ENCODE results near the gene STAT5B.
"Not testable (repeated sequence)": the region's sequence is repeated elsewhere in the genome, so short reads cannot be mapped to it uniquely, and the experiment has no call there.

Gene STAT5B

DNA sequence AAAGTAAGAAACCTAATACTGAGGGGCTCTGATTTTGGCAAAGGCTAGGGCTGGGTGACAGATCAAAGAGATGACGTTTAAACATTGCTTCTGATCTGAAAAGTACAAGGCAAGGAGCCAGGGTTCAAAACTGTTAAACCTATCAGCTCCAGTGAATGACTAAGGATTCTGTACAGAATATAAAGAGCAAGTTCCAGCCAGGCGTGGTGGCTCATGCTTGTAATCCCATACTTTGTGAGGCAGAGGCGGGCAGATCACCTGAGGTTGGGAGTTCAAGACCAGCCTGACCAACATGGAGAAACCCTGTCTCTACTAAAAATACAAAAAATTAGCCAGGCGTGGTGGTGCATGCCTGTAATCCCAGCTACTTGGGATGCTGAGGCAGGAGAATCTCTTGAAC is 35.3 kb downstream of the STAT5B start:
- not testable (repeated sequence) for H2AFZ ChIP-seq (ENCODE audit: insufficient read depth, low read length, poor library complexity); H2AK5ac ChIP-seq (ENCODE audit: low read length); H3K79me1 ChIP-seq (ENCODE audit: low read length); H2BK120ac ChIP-seq (ENCODE audit: insufficient read depth, low read length, poor library complexity); H3K27ac ChIP-seq (ENCODE audit: low read depth, low read length); H3K4me3 ChIP-seq (ENCODE audit: low read depth, low read length); H4K8ac ChIP-seq (ENCODE audit: low read depth, low read length); H3K36me3 ChIP-seq (ENCODE audit: control insufficient read depth in 1 of 2, insufficient read depth in 2 of 2, low read length in 2 of 2); H3K23ac ChIP-seq (ENCODE audit: low read length); H3K79me2 ChIP-seq (ENCODE audit: control insufficient read depth, insufficient read depth, low read length, poor library complexity); H3K4me2 ChIP-seq (ENCODE audit: low read length); H3K27me3 ChIP-seq (ENCODE audit: insufficient read depth, low read length); H3K4ac ChIP-seq (ENCODE audit: low read depth, low read length); H3K9ac ChIP-seq (ENCODE audit: low read length); H2BK5ac ChIP-seq (ENCODE audit: low read depth, low read length, poor library complexity); H4K12ac ChIP-seq (ENCODE audit: low read depth, low read length); H3K4me1 ChIP-seq (ENCODE audit: control insufficient read depth in 1 of 2, insufficient read depth in 2 of 2, low read length in 2 of 2); H3K18ac ChIP-seq (ENCODE audit: low read length); H3K9me3 ChIP-seq (ENCODE audit: insufficient read depth, low read depth, low read length); H3K14ac ChIP-seq (ENCODE audit: low read length); H4K91ac ChIP-seq (ENCODE audit: low read depth, low read length); DNase-seq; H2BK12ac ChIP-seq (ENCODE audit: low read length)
- no CpG with 5 or more reads among the region's 4 CpGs for WGBS (ENCODE audit: extremely low coverage, insufficient coverage, insufficient read length)

DNA sequence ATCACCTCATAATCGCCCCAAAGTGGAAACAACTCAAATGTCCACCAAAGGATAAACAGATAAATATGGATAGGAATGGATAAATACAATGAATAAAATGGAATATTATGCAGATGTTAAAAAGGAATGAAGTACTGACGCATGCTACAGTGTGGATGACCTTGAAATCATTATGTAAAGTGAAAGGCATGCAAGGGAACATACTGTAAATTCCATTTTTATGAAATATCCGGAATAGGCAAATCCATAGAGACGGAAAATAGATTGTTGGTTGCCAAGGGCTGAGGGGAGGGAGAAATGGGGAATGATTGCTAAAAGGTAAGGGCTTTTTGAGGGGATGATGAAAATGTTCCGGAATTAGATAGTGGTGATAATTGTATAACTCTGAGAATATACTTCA is 36.0 kb downstream of the STAT5B start:
- no peak overlapping the region for H3K23ac ChIP-seq (ENCODE audit: low read length)
- H2BK12ac ChIP-seq (ENCODE audit: low read length), result no peak overlapping the region
- H3K9me3 ChIP-seq (ENCODE audit: insufficient read depth, low read depth, low read length), result no peaks in the 10 kb centered on the region
- H2AK5ac ChIP-seq (ENCODE audit: low read length), result no peak overlapping the region
- no peaks in the 10 kb centered on the region for H3K27me3 ChIP-seq (ENCODE audit: insufficient read depth, low read length)
- no peak overlapping the region for H4K8ac ChIP-seq (ENCODE audit: low read depth, low read length)
- H3K9ac ChIP-seq (ENCODE audit: low read length), result no peak overlapping the region
- no peak overlapping the region for H4K91ac ChIP-seq (ENCODE audit: low read depth, low read length)
- H3K27ac ChIP-seq (ENCODE audit: low read depth, low read length), result no peak overlapping the region
- H3K79me2 ChIP-seq (ENCODE audit: control insufficient read depth, insufficient read depth, low read length, poor library complexity), result no peaks in the 10 kb centered on the region
- no peaks in the 10 kb centered on the region for H3K79me1 ChIP-seq (ENCODE audit: low read length)
- H3K4me3 ChIP-seq (ENCODE audit: low read depth, low read length), result no peak overlapping the region
- no peaks in the 10 kb centered on the region for H3K4me1 ChIP-seq (ENCODE audit: control insufficient read depth in 1 of 2, insufficient read depth in 2 of 2, low read length in 2 of 2)
- H2AFZ ChIP-seq (ENCODE audit: insufficient read depth, low read length, poor library complexity), result no peak overlapping the region
- H3K18ac ChIP-seq (ENCODE audit: low read length), result no peak overlapping the region
- no peak overlapping the region for H3K4me2 ChIP-seq (ENCODE audit: low read length)
- no peak overlapping the region for H2BK120ac ChIP-seq (ENCODE audit: insufficient read depth, low read length, poor library complexity)
- no peak overlapping the region for H2BK5ac ChIP-seq (ENCODE audit: low read depth, low read length, poor library complexity)
- no peak overlapping the region for H3K14ac ChIP-seq (ENCODE audit: low read length)
- no peak overlapping the region for H3K4ac ChIP-seq (ENCODE audit: low read depth, low read length)
- WGBS (ENCODE audit: extremely low coverage, insufficient coverage, insufficient read length), result no CpG with 5 or more reads among the region's 5 CpGs
- H4K12ac ChIP-seq (ENCODE audit: low read depth, low read length), result no peak overlapping the region
- DNase-seq, result peak; percentile 30 to 87
- no peaks in the 10 kb centered on the region for H3K36me3 ChIP-seq (ENCODE audit: control insufficient read depth in 1 of 2, insufficient read depth in 2 of 2, low read length in 2 of 2)

- not testable (repeated sequence) for H3K4me2 ChIP-seq (ENCODE audit: low read length); H2BK12ac ChIP-seq (ENCODE audit: low read length); H3K4me1 ChIP-seq (ENCODE audit: control insufficient read depth in 1 of 2, insufficient read depth in 2 of 2, low read length in 2 of 2); H2AFZ ChIP-seq (ENCODE audit: insufficient read depth, low read length, poor library complexity); H2BK120ac ChIP-seq (ENCODE audit: insufficient read depth, low read length, poor library complexity); H3K36me3 ChIP-seq (ENCODE audit: control insufficient read depth in 1 of 2, insufficient read depth in 2 of 2, low read length in 2 of 2); H4K8ac ChIP-seq (ENCODE audit: low read depth, low read length); H3K14ac ChIP-seq (ENCODE audit: low read length); H3K9me3 ChIP-seq (ENCODE audit: insufficient read depth, low read depth, low read length); H3K27ac ChIP-seq (ENCODE audit: low read depth, low read length); H3K23ac ChIP-seq (ENCODE audit: low read length); H3K4me3 ChIP-seq (ENCODE audit: low read depth, low read length); H2AK5ac ChIP-seq (ENCODE audit: low read length); H4K12ac ChIP-seq (ENCODE audit: low read depth, low read length); H3K9ac ChIP-seq (ENCODE audit: low read length); H3K18ac ChIP-seq (ENCODE audit: low read length); H3K79me1 ChIP-seq (ENCODE audit: low read length); DNase-seq; H3K79me2 ChIP-seq (ENCODE audit: control insufficient read depth, insufficient read depth, low read length, poor library complexity); H2BK5ac ChIP-seq (ENCODE audit: low read depth, low read length, poor library complexity); H3K4ac ChIP-seq (ENCODE audit: low read depth, low read length); H3K27me3 ChIP-seq (ENCODE audit: insufficient read depth, low read length); H4K91ac ChIP-seq (ENCODE audit: low read depth, low read length)
- WGBS (ENCODE audit: extremely low coverage, insufficient coverage, insufficient read length), result no CpG with 5 or more reads among the region's 7 CpGs
These were observed 36.6 kb downstream of the STAT5B start for GRCh38 chr17:42239576-42239975.

- H3K4me1 ChIP-seq (ENCODE audit: control insufficient read depth in 1 of 2, insufficient read depth in 2 of 2, low read length in 2 of 2), result no peaks in the 10 kb centered on the region
- no peaks in the 10 kb centered on the region for H3K79me1 ChIP-seq (ENCODE audit: low read length)
- H3K27ac ChIP-seq (ENCODE audit: low read depth, low read length), result no peak overlapping the region
- no peak for DNase-seq
- no peak overlapping the region for H3K4me2 ChIP-seq (ENCODE audit: low read length)
- no peak overlapping the region for H3K14ac ChIP-seq (ENCODE audit: low read length)
- no peak overlapping the region for H4K91ac ChIP-seq (ENCODE audit: low read depth, low read length)
- no peaks in the 10 kb centered on the region for H3K27me3 ChIP-seq (ENCODE audit: insufficient read depth, low read length)
- H3K23ac ChIP-seq (ENCODE audit: low read length), result no peak overlapping the region
- no peak overlapping the region for H3K9ac ChIP-seq (ENCODE audit: low read length)
- H3K9me3 ChIP-seq (ENCODE audit: insufficient read depth, low read depth, low read length), result no peaks in the 10 kb centered on the region
- H3K4ac ChIP-seq (ENCODE audit: low read depth, low read length), result no peak overlapping the region
- H2BK12ac ChIP-seq (ENCODE audit: low read length), result no peak overlapping the region
- H4K12ac ChIP-seq (ENCODE audit: low read depth, low read length), result no peak overlapping the region
- H2AK5ac ChIP-seq (ENCODE audit: low read length), result no peak overlapping the region
- no peak overlapping the region for H4K8ac ChIP-seq (ENCODE audit: low read depth, low read length)
- H3K36me3 ChIP-seq (ENCODE audit: control insufficient read depth in 1 of 2, insufficient read depth in 2 of 2, low read length in 2 of 2), result no peaks in the 10 kb centered on the region
- no CpG with 5 or more reads among the region's 7 CpGs for WGBS (ENCODE audit: extremely low coverage, insufficient coverage, insufficient read length)
- H2BK5ac ChIP-seq (ENCODE audit: low read depth, low read length, poor library complexity), result no peak overlapping the region
- H3K18ac ChIP-seq (ENCODE audit: low read length), result no peak overlapping the region
- H3K4me3 ChIP-seq (ENCODE audit: low read depth, low read length), result no peak overlapping the region
- no peak overlapping the region for H2BK120ac ChIP-seq (ENCODE audit: insufficient read depth, low read length, poor library complexity)
- no peaks in the 10 kb centered on the region for H3K79me2 ChIP-seq (ENCODE audit: control insufficient read depth, insufficient read depth, low read length, poor library complexity)
- H2AFZ ChIP-seq (ENCODE audit: insufficient read depth, low read length, poor library complexity), result no peak overlapping the region
These were observed 39.4 kb downstream of the STAT5B start for GRCh38 chr17:42236760-42237159.
